ENCODE measurements around the gene RBFOX2.
A peak's percentile ranks its signal among the peaks of the same experiment; 100 is the strongest.
"Not testable (repeated sequence)": the region's sequence is repeated elsewhere in the genome, so short reads cannot be mapped to it uniquely, and the experiment has no call there.

The RBFOX2 gene

GRCh38 chr22:36028646-36029405 lies at the start of gene RBFOX2:
RBFOX2 (minus strand) TSS chr22:36028824; CDS start chr22:36028425, 399 bp downstream.
- peak; percentile 67 for DNase-seq (ENCODE audit: low read depth)

GRCh38 chr22:36077271-36077670 lies 48.6 kb upstream of the RBFOX2 start:
- no peak for DNase-seq (ENCODE audit: low read depth)

- no peak for DNase-seq (ENCODE audit: low read depth)
Observed at GRCh38 chr22:36075724-36076123, 47.1 kb upstream of the RBFOX2 start.

GRCh38 chr22:36075230-36075629 lies 46.6 kb upstream of the RBFOX2 start:
- no peak for DNase-seq (ENCODE audit: low read depth)

GRCh38 chr22:36073476-36073875 lies 44.9 kb upstream of the RBFOX2 start:
- no peak for DNase-seq (ENCODE audit: low read depth)

- not testable (repeated sequence) for DNase-seq (ENCODE audit: low read depth)
Observed at GRCh38 chr22:36070645-36071044, 42.0 kb upstream of the RBFOX2 start.

GRCh38 chr22:36069368-36069767 lies 40.7 kb upstream of the RBFOX2 start:
- DNase-seq (ENCODE audit: low read depth): no peak

- DNase-seq (ENCODE audit: low read depth): no peak
Observed at GRCh38 chr22:36068776-36069344, 40.2 kb upstream of the RBFOX2 start.

- DNase-seq (ENCODE audit: low read depth): no peak
Observed at GRCh38 chr22:36067235-36067558, 38.6 kb upstream of the RBFOX2 start.

- peak; percentile 42 for DNase-seq (ENCODE audit: low read depth)
Observed at GRCh38 chr22:36065775-36066544, 37.3 kb upstream of the RBFOX2 start.

GRCh38 chr22:36065462-36065774 lies 36.8 kb upstream of the RBFOX2 start:
- no peak for DNase-seq (ENCODE audit: low read depth)

GRCh38 chr22:36064358-36064757 lies 35.7 kb upstream of the RBFOX2 start:
- no peak for DNase-seq (ENCODE audit: low read depth)

GRCh38 chr22:36056980-36057379 lies 28.4 kb upstream of the RBFOX2 start:
- DNase-seq (ENCODE audit: low read depth): no peak

- no peak for DNase-seq (ENCODE audit: low read depth)
Observed at GRCh38 chr22:36055376-36056295, 27.0 kb upstream of the RBFOX2 start.

GRCh38 chr22:36054446-36054845 lies 25.8 kb upstream of the RBFOX2 start:
- DNase-seq (ENCODE audit: low read depth): not testable (repeated sequence)

- no peak for DNase-seq (ENCODE audit: low read depth)
Observed at GRCh38 chr22:36053242-36054147, 24.9 kb upstream of the RBFOX2 start.

- DNase-seq (ENCODE audit: low read depth): no peak
Observed at GRCh38 chr22:36052505-36052941, 23.9 kb upstream of the RBFOX2 start.

- DNase-seq (ENCODE audit: low read depth): no peak
Observed at GRCh38 chr22:36049678-36049997, 21.0 kb upstream of the RBFOX2 start.

GRCh38 chr22:36048911-36049677 lies 20.5 kb upstream of the RBFOX2 start:
- DNase-seq (ENCODE audit: low read depth): no peak

- not testable (repeated sequence) for DNase-seq (ENCODE audit: low read depth)
Observed at GRCh38 chr22:36044517-36044916, 15.9 kb upstream of the RBFOX2 start.
